HG03103 (cell line): Measurements from ENCODE around the gene MIER3.
"Not testable (repeated sequence)": the region's sequence is repeated elsewhere in the genome, so short reads cannot be mapped to it uniquely, and the experiment has no call there.

ENCODE experiments used
- ATAC-seq: cut with Tn5 transposase; IDR thresholded peaks from one replicate; pipeline ENCODE4 v1.9.1; 2021; ENCODE audit warnings: low read depth; ENCODE audit not compliant: unreplicated experiment

MIER3 gene

DNA sequence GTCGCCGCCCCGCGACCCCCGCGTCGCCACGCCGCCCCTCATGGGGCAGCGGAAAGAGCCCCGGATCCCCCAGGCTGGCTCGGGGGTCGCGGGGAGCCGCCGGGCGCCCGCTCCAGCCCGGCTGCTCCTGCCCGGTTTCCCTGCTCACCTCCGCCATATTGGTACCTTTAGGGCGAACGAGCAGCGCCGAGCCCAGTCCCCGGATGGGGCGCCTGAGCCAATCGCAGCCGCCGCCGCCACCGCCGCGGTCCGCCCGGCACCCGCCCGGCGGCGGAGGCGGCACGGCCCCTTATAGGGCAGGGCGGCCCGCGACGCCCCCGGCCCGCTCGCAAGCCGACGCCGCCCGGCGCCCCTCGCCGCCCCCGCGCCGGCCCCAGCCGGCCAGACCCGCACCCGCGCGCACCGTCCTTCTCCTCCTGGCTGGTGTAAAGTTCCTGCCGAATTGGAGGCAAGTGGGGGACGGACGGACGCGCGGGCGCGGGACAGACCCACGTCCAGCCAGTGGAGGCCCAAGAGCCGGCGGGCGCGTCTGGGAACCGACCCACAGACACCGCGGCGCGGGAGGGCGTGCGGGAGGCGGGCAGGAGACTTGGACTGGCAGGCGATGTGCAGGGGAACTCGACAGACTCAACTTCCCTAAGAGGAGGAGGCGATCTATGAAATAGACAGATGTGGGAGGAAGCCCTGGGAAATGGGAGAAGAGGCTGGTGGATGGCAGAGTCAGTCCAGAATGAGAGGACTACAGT lies at the start of gene MIER3:
Gene MIER3, minus strand, starts transcription at position 178 of the 746 bp plus-strand sequence. Its CDS starts 21 bp downstream, at position 157.
- ATAC-seq: peak; percentile 83

DNA sequence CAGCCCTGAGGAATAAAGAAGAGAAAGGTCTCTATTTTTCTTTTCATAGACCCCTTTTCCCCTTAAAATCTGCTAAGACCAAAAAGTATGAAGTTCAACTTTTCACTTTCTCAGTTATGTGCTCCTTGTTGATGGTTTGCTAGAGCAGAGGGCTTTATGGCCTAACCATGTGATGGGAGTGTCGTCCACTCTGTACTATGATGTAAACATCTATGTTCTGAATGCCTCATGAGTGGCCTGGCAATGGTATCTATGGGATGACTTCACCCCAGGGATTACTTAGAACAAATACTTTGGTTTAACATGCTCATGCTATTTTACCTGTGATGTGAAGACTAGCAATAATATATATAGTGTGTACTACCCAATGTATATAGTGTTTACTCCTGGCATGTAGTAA lies 43.7 kb upstream of the MIER3 start:
- no peak for ATAC-seq

GRCh38 chr5:56993241-56993640 lies 41.3 kb upstream of the MIER3 start:
- ATAC-seq: no peak

DNA sequence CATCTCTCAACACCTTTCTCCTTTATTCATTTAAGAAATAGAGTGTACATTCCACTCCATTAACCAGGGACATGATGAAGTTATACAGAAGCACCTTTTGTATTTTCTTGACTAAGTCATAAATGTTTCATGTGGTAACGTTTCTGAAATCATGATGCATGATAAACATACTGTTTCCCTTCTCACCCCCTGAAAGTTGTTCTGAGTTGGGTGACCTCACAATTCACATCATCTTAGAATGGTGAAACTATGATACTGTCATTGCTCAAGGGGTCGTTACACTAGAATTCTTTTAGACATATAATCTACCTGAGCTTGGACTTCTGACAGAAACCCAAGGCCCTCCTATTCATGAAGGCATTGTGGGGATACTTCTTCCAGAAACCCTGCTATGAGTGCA lies 37.8 kb upstream of the MIER3 start:
- ATAC-seq: no peak

DNA sequence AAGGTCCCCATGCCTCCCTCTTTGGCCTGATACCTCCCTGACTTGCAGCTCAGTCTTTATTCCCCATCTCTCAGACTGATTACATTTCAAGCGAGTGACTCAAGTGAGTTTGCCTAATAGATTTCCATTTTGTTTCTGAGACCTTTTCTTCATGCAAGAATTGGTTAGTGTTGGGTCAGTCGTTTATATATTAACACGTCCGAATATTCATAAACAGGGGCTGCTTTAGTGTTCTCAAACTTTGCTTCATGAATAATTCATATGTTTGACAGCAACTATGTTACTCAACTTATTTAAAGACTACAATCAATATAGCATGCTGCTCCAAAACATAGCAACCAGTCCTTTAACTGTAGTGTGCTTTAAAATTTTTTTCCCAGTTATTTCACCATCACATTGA lies 36.6 kb upstream of the MIER3 start:
- ATAC-seq: no peak

GRCh38 chr5:56987171-56987570 lies 35.2 kb upstream of the MIER3 start:
- no peak for ATAC-seq

DNA sequence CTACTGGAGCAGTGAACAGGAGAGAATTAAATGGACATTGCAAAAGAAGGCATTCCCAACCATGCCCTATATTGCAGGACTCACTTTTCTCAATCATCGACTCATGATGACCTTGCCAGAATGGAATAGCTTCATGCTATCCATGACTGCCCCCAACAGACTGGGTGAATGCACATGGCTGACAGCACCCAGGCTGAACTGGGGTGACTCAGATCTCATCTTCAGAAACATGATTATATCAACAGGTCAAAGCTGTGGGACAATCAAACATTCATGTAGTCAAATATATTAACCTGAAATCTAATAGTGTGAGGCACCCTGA lies 34.7 kb upstream of the MIER3 start:
- peak; percentile 38 for ATAC-seq

GRCh38 chr5:56985936-56986625 lies 34.2 kb upstream of the MIER3 start:
- peak; percentile 55 for ATAC-seq

- ATAC-seq: no peak
Observed at GRCh38 chr5:56984445-56984844, 32.5 kb upstream of the MIER3 start.

GRCh38 chr5:56983593-56984361 lies 31.9 kb upstream of the MIER3 start:
- no peak for ATAC-seq

- ATAC-seq: no peak
Observed at GRCh38 chr5:56981548-56982315, 29.8 kb upstream of the MIER3 start.

DNA sequence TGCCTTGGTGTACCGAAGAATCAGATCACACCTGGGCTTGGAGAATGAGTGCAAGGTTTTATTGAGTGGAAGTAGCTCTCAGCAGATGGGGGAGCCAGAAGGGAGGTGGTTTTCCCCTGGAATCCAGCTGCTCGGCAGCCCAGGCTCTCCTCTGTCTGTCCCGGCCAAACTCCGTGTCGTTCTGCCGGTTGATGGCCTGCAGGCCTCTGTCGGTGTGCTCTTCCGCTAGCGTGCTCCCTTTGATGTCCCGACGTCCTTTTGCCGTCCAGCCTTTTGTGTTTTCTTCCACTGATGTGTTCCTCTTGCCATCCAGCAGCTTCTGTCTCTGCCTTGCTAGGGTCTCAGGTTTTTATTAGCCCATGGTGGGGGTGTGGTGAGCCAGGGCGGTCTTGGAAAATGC lies 28.0 kb upstream of the MIER3 start:
- no peak for ATAC-seq

DNA sequence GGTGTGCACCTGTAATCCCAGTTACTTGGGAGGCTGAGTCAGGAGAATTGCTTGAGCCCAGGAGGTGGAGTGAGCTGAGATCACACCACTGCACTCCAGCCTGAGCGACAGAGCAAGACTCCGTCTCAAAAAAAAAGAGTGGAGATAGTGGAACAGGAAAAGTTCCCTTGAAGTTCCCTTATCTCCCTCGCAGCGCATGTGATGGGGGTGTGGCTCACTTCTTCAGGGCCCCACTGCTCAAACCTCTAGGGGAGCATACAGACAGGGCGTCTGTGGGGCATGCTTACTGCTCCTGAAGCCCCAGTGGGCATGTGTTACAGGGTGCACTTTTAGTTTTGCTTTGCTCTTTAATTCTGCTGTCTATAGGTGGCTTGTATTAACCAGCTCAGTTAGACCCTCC lies 27.6 kb upstream of the MIER3 start:
- not testable (repeated sequence) for ATAC-seq

- no peak for ATAC-seq
Observed at GRCh38 chr5:56977822-56978221, 25.9 kb upstream of the MIER3 start.

DNA sequence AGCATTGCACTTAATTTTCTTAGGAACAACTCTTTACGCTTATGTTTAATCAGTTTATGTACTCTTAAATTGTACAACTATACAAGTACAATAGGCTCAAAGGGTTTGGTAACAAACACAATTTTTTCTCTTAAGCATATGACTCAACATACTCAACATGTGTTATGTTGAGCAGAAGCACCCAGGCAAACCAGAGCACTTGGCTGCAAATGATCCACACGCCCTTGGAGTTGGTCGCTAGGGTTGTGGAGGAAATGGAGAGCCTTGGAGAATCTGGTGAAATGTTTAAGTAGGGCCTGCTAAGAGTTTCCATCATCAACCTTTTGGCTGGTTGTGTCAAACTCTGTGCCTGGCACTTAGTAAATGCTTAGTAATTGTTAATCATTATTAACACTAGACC lies 25.1 kb upstream of the MIER3 start:
- ATAC-seq: no peak

- ATAC-seq: no peak
Observed at GRCh38 chr5:56974241-56974640, 22.3 kb upstream of the MIER3 start.

DNA sequence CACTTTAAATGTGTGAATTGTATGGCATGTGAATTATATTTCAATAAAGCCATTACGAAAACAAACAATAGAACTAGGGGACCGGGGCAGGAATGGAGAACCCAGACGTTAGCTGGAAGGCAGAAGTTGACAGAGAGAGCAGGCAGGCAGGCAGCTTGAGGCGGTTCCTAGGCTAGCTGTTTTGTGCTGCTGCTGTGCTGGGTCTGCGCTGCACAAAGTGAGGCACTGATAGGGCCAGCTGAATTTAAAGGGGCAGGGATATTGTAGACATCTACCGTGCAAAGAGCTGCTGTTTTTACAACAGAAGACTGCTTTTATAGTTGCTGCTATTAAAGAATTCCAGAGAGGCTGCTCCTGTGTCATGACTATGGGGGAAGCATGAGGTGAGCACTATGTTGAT lies 21.6 kb upstream of the MIER3 start:
- no peak for ATAC-seq

DNA sequence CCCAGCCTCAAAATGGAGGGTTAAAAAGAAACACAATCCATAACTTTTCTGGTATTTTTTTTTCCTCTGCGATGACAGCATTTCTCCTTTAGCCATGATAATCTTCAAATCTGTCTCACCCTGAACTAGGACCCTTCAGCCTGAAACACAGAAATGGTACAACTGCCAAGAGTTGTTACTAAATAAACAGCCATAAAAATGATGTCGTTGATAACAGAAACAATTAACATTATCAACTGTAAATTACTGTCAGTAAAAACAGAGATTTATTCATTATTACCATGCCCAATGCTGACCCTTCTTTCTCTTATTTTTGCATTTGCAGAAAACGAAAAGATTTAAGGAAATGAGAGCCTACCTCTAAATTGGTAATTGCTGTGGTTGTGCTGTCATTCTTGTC lies 19.4 kb upstream of the MIER3 start:
- ATAC-seq: no peak

DNA sequence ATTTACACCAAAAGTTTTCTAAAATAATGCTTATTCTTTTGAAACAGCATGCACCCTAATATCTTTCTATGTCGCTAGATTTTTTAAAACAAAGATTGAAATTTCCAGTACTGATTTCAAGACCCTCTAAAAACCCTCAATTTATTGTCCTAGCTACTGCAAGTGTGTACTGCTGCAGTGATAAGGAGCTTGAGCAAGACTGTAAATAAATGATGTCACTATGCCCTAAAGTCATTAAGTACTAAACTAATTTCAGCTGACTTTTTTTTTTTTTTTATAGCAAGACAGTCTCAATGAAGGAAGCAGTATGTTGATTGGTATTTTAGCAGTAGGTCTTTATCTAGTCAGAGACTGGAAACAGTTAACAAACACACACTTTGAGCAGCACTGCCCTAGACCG lies 12.2 kb upstream of the MIER3 start:
- no peak for ATAC-seq

DNA sequence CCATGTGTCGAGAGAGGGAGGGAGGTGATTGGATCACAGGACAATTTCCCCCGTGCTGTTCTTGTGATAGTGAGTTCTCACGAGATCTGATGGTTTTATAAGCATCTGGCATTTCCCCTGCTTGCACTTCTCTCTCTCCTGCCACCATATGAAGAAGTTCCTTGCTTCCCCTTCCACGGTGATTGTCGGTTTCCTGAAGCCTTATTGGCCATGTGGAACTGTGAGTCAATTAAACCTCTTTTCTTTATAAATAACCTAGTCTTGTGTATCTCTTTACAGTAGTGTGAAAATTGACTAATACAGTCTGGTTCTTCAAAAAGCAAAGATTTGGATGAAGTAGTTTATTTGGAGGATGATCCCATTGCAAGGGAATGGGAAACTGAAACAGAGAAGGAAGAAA lies 11.3 kb upstream of the MIER3 start:
- ATAC-seq: no peak

DNA sequence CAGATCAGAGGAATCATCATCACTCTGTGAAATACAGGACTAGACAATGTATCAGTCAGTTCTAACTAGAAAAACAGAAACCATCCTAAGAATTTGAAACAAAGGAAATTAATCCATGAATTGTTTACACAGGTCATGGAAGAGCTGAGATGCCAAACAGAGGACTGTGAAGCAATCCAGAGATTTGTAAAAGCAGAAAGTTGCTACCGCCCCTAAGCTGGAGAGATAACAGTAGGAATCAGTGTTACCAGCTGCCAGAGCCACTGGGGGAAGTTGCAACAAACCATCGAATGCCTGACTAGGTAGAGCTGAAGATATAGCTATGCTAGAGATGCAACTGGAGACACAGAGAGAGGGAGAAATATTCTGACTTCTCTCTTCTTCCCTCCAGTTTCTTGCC lies 10.4 kb upstream of the MIER3 start:
- no peak for ATAC-seq
